ENCODE data around the gene HORMAD2. TPM values are rescaled to one million over a fixed set of nuclear protein-coding genes. Genes with fewer than 3 reads are reported as not detected.

Gene HORMAD2
- total RNA-seq, 6 experiments from 2014 or later, result not detected

GRCh38 chr22:30036656-30037055, 43.6 kb upstream of the HORMAD2 start:
- Mint-ChIP-seq H3K4me1 (ENCODE audit: low read depth) (peaks cover 32% of the 10 kb centered on the region), H3K9me3 (no peaks in the 10 kb centered on the region), H3K27ac (0 out of 2 replicates have a peak overlapping the region, but pooled peaks have one; percentile 16), H3K4me3 (no peak overlapping the region), H3K27me3 (ENCODE audit: insufficient read depth) (peaks cover 2% of the 10 kb centered on the region), H3K36me3 (ENCODE audit: low read depth) (no peaks in the 10 kb centered on the region)
- TF ChIP-seq CTCF (IDR thresholded peaks at IDR 0.05), result no peak
- DNase-seq, result peak; percentile 28

DNA sequence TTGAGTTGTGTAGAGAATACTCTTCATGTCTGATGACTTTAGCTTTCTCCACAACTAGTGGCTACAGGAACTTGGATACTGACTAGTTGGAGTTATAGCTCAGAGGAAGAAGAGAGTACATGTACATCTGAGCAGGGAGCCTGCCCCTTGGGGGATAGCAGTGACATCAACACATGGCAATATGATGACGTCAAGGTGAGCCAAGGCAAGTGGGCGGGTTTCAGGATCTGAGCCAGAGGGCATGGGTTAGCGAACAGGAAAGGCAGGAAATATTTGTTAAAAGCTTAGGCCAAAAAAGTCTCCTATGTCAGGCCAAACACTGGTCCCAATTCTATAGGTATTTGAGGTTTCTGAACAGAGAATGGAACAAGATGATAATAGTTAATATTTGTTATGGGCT, 42.0 kb upstream of the HORMAD2 start:
- no peak overlapping the region; the same call in 1 of the 2 replicates for H3K4me3 Mint-ChIP-seq
- peaks cover 41% of the 10 kb centered on the region for H3K4me1 Mint-ChIP-seq (ENCODE audit: low read depth)
- no peak for TF ChIP-seq CTCF (IDR thresholded peaks at IDR 0.05)
- H3K9me3 Mint-ChIP-seq, result no peaks in the 10 kb centered on the region
- DNase-seq, result peak; percentile 37
- no peaks in the 10 kb centered on the region for H3K36me3 Mint-ChIP-seq (ENCODE audit: low read depth)
- H3K27me3 Mint-ChIP-seq (ENCODE audit: insufficient read depth), result peaks cover 2% of the 10 kb centered on the region
- H3K27ac Mint-ChIP-seq, result peak overlapping the region; percentile 52

- TF ChIP-seq CTCF (IDR thresholded peaks at IDR 0.05), result no peak
- Mint-ChIP-seq H3K4me3 (no peak overlapping the region), H3K9me3 (no peaks in the 10 kb centered on the region), H3K4me1 (ENCODE audit: low read depth) (peaks cover 61% of the 10 kb centered on the region), H3K27me3 (ENCODE audit: insufficient read depth) (peaks cover 4% of the 10 kb centered on the region), H3K36me3 (ENCODE audit: low read depth) (no peaks in the 10 kb centered on the region), H3K27ac (no peak overlapping the region)
- no peak for DNase-seq
These were observed 39.6 kb upstream of the HORMAD2 start for GRCh38 chr22:30040499-30041260.

DNA sequence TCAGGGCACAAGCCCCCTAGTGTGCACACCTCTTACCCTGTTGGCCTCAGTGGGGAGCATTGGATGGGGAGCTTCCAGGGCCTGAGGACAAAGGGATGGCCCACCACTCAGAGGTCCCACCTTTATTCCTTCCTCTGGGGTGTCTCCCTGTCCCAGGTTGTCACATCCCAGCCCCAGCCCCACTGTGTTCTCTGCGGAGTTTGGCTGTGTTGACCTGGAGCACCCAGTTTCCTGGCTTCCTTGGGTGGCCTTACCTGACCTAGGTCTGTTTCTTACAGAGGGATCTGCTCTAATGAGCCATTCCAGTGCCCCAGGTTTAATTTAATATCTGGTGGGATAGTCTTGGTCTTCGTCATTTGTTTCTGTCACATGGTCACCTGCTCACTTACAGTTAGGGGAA, 38.8 kb upstream of the HORMAD2 start:
- Mint-ChIP-seq H3K4me1 (ENCODE audit: low read depth) (peaks cover 54% of the 10 kb centered on the region), H3K36me3 (ENCODE audit: low read depth) (no peaks in the 10 kb centered on the region), H3K27me3 (ENCODE audit: insufficient read depth) (peaks cover 4% of the 10 kb centered on the region), H3K9me3 (no peaks in the 10 kb centered on the region), H3K4me3 (no peak overlapping the region), H3K27ac (no peak overlapping the region)
- DNase-seq, result no peak
- no peak for TF ChIP-seq CTCF (IDR thresholded peaks at IDR 0.05)

DNA sequence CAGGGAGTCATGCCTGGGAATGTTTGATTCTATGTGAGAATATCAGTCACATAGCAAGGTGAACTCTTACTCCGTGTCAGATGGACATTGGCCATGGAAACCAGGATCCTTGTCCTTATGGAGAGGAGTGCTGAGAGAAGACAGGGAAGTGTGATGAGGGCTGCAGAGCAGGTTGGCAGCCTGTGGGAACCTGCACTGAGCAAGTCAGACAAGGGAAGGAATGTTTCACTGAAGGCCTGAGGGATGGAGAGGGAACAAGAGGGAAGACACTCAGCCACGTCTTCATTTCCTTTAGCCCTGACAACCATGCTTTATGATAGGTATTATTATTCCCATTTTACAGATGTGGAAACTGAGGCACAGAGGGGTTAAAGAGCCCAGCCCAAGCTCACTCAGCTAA, 38.4 kb upstream of the HORMAD2 start:
- H3K36me3 Mint-ChIP-seq (ENCODE audit: low read depth), result no peaks in the 10 kb centered on the region
- peaks cover 4% of the 10 kb centered on the region for H3K27me3 Mint-ChIP-seq (ENCODE audit: insufficient read depth)
- H3K4me3 Mint-ChIP-seq, result no peak overlapping the region
- no peak overlapping the region for H3K27ac Mint-ChIP-seq
- DNase-seq, result no peak
- TF ChIP-seq CTCF (IDR thresholded peaks at IDR 0.05), result no peak
- peaks cover 50% of the 10 kb centered on the region for H3K4me1 Mint-ChIP-seq (ENCODE audit: low read depth)
- H3K9me3 Mint-ChIP-seq, result no peaks in the 10 kb centered on the region

Data from HFFc6 (cell line).